Urinary bladder (tissue), 4 donors: Measurements from ENCODE around the gene PKP4. TPM values are rescaled to one million over a fixed set of nuclear protein-coding genes. Genes with fewer than 3 reads are reported as not detected.

ENCODE experiments used
- DNase-seq: peaks from one replicate; pipeline ENCODE4 v3.0.0-alpha.2; 2015; ENCODE audit errors: extremely low spot score
- H3K27ac ChIP-seq: one replicate; pipeline ENCODE4 v1.5.1; 2013; ENCODE audit warnings: low read depth, mild to moderate bottlenecking, moderate library complexity
- H3K36me3 ChIP-seq: one replicate; pipeline ENCODE4 v1.6.1; 2013; ENCODE audit warnings: mild to moderate bottlenecking, moderate library complexity; ENCODE audit not compliant: insufficient read depth
- H3K4me1 ChIP-seq: one replicate; pipeline ENCODE4 v1.6.1; 2013; ENCODE audit warnings: mild to moderate bottlenecking, moderate library complexity; ENCODE audit not compliant: insufficient read depth
- H3K4me3 ChIP-seq: one replicate; pipeline ENCODE4 v1.5.1; 2013; ENCODE audit warnings: low read depth, low read length
- WGBS: extraction: QIAGEN DNeasy Blood & Tissue Kit; methylation state at CpG from one replicate; pipeline ENCODE4 v1.1.7; 2013; 5-methylcytosine and 5-hydroxymethylcytosine counted together
- polyA plus RNA-seq: library from polyadenylated mRNA; stranded (reverse); fragments of 200-250 nt; gene quantifications from one replicate; pipeline ENCODE4 v1.2.3, GENCODE V29; 2013
- total RNA-seq: library from RNA; depleted of rRNA; stranded (reverse); fragments of >200 nt; gene quantifications from one replicate; pipeline ENCODE4 v1.2.3, GENCODE V29; 2014
- donor health status: healthy with polysubstance abuse.
- donor health status: healthy.

The PKP4 gene
- total and polyA plus RNA-seq, 2 donors, result 23.7 to 83.4 TPM

DNA sequence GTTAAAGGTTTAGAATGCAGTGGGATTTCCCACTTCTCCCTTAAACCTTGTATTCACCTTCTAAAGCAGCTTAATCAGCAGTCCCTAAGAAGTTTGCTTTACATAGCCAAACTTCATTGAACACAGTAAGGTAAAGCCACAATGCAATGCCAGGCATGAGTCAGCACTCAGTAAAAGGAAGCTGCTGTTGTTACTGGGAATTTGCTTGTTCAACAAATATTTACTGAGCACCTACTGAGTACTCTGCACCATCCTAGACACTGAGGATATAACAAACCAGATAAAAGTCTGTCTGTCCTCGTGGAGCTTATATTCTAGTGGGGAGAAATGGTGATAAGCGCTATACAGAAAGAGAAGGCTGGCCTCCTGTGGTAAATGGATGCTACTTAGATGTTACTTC is 162.7 kb downstream of the PKP4 start:
- Histone ChIP-seq H3K36me3 (peaks cover 3% of the 10 kb centered on the region), H3K4me1 (no peaks in the 10 kb centered on the region), H3K4me3 (no peak overlapping the region), H3K27ac (no peak overlapping the region)
- DNase-seq, result no peak
- WGBS, result 90% methylated on average over 2 of the region's 2 CpGs

DNA sequence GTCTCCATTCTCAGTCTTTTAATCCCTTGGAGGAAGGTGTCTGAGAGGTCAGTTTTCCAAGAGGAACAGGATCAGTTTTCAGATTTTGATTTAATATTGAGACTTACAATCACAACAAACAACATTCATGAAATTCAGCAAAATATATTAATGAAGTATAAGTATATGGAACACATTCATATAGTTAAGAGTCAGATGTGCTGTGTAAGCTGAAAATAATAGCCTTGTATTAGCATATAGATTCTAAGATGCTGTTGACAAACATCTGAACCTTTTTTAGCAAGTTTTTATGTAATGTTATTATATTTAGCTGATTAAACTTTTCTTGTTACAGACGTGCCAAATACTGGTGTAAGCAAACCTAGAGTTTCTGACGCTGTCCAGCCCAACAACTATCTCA is 163.9 kb downstream of the PKP4 start:
- DNase-seq, result no peak
- Histone ChIP-seq H3K36me3 (peaks cover 3% of the 10 kb centered on the region), H3K4me3 (no peak overlapping the region), H3K4me1 (no peaks in the 10 kb centered on the region), H3K27ac (no peak overlapping the region)
- 61% methylated on average over 2 of the region's 2 CpGs for WGBS

DNA sequence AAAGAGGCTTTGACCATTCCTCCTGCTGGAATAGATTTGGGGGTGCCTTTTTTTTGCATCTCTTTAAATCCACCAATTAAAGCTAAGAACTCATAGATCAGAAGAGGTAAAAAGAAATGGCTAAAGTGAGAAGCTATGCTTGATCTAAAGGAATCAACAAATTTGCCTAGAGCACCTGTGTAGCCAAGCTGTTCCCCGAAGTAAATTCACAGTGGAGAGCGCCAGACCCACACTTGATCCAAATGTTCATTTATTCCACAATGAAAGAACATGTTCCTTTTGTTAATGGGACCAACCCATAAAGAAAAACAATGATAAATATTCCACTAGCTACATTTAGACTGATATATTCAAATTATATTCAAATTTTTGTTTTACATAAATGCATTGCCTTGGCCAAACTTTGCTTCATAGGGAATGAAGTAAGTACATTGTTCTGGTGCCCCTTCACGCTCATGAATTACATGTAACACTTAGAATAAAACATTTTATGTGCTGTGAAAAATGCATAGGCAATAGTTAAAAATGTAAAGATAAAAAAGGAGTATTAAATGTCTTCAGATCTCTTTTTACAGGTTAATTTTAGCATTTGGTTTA is 167.4 kb downstream of the PKP4 start:
- Histone ChIP-seq H3K4me1 (no peaks in the 10 kb centered on the region), H3K4me3 (no peak overlapping the region), H3K27ac (no peak overlapping the region), H3K36me3 (peaks cover 3% of the 10 kb centered on the region)
- no peak for DNase-seq
- WGBS, result 98% methylated on average over 3 of the region's 3 CpGs

DNA sequence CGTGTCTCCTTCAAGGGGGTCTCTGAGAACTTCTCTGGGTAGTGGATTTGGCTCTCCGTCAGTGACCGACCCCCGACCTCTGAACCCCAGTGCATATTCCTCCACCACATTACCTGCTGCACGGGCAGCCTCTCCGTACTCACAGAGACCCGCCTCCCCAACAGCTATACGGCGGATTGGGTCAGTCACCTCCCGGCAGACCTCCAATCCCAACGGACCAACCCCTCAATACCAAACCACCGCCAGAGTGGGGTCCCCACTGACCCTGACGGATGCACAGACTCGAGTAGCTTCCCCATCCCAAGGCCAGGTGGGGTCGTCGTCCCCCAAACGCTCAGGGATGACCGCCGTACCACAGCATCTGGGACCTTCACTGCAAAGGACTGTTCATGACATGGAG is 168.2 kb downstream of the PKP4 start:
- no peak for DNase-seq
- 96% methylated on average over 19 of the region's 19 CpGs for WGBS
- no peak overlapping the region for H3K4me3 ChIP-seq
- no peaks in the 10 kb centered on the region for H3K4me1 ChIP-seq
- H3K36me3 ChIP-seq, result peaks cover 1% of the 10 kb centered on the region
- H3K27ac ChIP-seq, result no peak overlapping the region

DNA sequence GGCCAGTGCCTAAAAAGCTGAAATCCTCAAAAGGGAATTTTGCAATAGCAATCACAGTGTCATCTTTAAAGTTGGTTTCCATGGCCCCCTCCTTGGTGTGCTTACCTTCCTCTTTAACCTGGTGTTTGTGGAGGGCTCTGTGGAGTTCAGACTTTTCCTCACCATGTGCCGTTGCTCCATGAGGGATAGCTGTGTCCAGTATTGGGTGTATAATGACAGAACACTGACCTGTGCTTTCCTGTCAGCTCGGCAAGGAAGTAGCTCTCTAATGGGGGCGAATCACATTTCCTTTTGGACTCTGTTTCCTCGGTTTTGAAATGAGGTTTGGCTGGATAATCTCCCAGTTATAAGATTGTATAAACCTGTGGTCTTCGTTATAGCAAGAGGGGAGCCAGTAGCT is 172.4 kb downstream of the PKP4 start:
- Histone ChIP-seq H3K36me3 (peaks cover 2% of the 10 kb centered on the region), H3K27ac (no peak overlapping the region), H3K4me1 (no peaks in the 10 kb centered on the region), H3K4me3 (no peak overlapping the region)
- WGBS, result 69% methylated on average over 5 of the region's 5 CpGs
- DNase-seq, result no peak

DNA sequence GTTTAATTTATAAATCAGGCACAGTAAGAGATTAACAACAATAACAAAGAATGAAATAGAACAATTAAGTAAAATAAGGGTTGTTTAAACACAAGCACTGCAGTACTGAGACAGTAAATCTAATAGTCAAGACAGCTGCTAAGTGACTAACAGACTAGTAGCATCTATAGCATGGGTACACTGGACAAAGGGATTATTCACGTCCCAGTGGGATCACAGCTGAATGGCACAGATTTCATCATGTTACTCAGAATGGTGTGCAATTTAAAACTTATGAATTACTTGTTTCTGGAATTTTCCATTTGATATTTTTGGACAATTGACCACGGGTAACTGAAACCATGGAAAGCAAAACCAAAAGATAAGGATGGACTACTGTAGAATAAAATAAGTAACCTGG is 176.5 kb downstream of the PKP4 start:
- WGBS, result 92% methylated on average over 2 of the region's 2 CpGs
- peaks cover 2% of the 10 kb centered on the region for H3K36me3 ChIP-seq
- no peak overlapping the region for H3K4me3 ChIP-seq
- H3K27ac ChIP-seq, result no peak overlapping the region
- no peak for DNase-seq
- no peaks in the 10 kb centered on the region for H3K4me1 ChIP-seq

DNA sequence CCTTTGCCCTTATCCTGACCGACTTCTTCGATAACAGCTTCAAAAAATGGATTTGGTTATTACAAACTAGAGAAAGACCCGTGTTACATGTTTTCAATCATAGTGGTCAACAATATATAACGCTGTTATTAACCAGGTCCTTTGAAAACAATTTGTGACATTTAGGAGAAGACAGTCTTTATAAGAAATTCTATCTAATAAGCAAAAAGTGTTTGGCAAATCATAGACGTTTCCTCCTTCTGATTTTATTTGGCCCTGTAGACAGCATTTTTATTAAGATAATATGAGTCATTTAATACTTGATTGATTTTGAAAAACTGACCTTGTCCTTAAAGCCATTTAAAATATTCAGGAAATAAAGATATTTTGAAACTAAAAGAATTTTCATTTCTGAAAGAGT is 177.9 kb downstream of the PKP4 start:
- WGBS, result 89% methylated on average over 5 of the region's 5 CpGs
- no peak for DNase-seq
- no peaks in the 10 kb centered on the region for H3K4me1 ChIP-seq
- peaks cover 4% of the 10 kb centered on the region for H3K36me3 ChIP-seq
- no peak overlapping the region for H3K4me3 ChIP-seq
- H3K27ac ChIP-seq, result no peak overlapping the region

DNA sequence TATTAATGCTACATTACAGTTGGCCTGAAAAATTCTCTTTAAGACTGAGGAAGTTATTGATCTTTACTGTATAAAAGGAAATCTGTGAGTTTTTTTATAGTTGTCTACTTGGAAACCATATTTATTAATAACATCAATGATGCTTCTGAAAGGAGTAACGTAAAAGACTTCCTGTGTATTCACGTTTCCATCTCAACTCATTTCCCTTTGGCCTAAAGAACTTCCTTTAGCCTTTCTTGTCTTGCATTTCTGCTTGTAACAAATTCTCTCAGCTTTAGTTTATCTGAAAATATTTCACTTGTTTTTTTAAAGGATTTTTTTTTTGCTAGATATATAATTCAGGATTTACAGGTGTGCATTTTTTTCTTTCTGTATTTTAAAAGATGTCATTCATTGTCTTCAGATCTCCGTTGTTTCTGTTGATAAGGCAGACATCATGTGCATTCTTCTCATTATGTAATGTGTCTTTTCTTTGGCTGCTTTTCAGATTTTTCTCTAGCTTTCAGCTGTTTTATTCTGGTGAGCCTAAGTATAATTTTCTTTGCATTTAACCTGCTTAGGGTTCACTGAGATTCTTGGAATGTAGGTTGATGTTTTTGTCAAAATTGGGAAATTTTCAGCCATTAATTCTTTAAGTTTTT is 179.3 kb downstream of the PKP4 start:
- Histone ChIP-seq H3K4me1 (no peaks in the 10 kb centered on the region), H3K36me3 (peaks cover 4% of the 10 kb centered on the region), H3K27ac (no peak overlapping the region), H3K4me3 (no peak overlapping the region)
- no peak for DNase-seq
- 69% methylated on average over 3 of the region's 3 CpGs for WGBS

DNA sequence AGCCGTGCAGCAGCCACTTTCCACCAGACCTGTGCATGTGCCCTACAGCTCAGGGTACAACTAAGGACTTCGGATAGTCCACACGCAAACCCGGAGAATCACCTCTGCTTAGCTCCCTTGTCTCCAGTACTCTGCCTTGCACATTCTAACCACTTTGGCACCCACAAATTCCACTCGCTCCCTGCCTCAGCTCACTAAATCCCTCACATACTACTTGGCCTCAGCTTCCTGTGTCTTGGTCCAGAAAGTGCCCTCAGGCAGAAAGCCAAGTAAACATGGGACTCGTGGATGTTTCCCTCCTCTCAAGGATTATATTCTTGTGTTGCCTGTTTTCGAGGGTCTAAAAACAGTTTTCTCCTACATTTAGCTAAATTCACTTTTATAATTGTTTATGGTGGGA is 180.6 kb downstream of the PKP4 start:
- 71% methylated on average over 7 of the region's 7 CpGs for WGBS
- DNase-seq, result no peak
- Histone ChIP-seq H3K36me3 (peaks cover 3% of the 10 kb centered on the region), H3K4me1 (no peaks in the 10 kb centered on the region), H3K27ac (no peak overlapping the region), H3K4me3 (no peak overlapping the region)

DNA sequence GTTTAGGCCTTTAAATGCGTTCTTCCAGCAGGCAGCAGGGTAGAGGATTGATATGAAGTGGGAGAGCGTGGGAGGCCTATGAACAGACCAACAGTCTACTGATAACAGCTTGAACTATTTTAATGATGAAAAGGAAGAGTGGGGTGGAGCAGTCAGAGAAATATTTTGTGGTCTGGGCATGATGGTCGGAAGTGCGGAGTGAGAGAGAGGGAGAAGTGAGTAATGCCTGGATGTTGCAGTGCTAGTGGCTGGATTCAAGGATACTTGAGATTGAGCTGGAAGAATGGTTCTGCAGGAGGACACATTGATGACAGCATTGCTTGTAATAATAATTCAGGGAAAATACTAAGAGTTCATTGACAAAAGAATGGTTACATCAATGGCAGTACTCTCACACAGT is 187.4 kb downstream of the PKP4 start:
- DNase-seq, result no peak
- H3K4me3 ChIP-seq, result no peak overlapping the region
- H3K27ac ChIP-seq, result no peak overlapping the region
- H3K4me1 ChIP-seq, result no peaks in the 10 kb centered on the region
- 74% methylated on average over 4 of the region's 4 CpGs for WGBS
- no peaks in the 10 kb centered on the region for H3K36me3 ChIP-seq

DNA sequence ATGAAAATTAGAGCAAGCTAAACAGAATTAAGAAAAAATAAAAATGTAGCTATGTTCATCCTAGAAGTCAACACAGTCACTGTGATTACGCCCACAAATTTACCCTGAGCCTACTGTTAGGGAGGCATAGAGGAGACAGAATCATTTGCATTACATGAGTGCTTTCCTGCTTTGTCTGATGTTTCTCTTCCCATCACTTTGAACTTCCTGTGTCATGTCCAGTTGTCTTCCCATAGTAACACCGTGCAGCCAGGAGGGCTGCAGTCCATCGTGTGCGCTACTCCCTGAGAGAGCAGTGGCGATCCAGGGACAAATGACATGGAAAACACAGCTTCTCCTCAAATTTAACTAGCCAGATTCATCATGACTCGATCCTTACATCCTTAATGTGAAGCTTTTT is 188.5 kb downstream of the PKP4 start:
- no peak for DNase-seq
- H3K4me1 ChIP-seq, result no peaks in the 10 kb centered on the region
- no peak overlapping the region for H3K27ac ChIP-seq
- no peak overlapping the region for H3K4me3 ChIP-seq
- WGBS, result 92% methylated on average over 6 of the region's 6 CpGs
- no peaks in the 10 kb centered on the region for H3K36me3 ChIP-seq

DNA sequence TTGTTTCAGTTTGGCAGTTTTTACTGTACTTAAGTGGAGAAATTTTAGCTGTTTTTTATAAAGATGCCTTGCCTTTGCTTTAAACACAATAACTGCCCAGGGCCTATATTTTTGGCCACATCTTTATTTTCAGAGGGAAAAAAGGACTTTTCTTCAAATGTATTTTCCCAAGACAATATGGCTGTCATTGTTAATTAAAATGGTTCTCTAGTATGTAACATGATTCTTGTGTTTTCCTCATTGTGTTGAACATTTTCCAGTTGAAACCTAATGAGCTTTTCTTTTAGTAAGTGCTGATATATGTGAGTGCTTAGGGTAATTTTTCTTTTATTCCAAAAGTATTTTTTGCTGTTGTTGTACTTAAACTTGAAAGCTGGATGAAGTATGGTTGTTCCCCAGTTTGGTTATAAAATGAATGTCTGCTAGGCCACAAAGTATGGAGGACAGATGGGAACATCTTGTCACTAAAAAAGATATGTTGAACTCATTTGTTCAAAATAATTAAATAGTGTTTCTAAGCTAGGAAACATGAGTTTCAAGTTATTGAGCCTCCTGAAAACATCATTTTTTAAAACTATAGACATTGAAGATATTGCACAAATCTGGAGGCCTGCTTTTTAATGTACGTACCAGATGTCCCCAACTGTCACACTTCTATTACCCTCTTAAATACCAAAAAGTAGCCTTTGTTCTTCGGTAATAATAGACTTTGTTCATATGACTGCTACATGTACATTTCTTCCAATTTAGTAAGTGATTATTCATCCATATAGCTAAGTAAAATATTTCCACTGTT is 190.9 kb downstream of the PKP4 start:
- WGBS, result 95% methylated on average over 2 of the region's 2 CpGs
- Histone ChIP-seq H3K36me3 (no peaks in the 10 kb centered on the region), H3K4me1 (no peaks in the 10 kb centered on the region), H3K4me3 (no peak overlapping the region), H3K27ac (no peak overlapping the region)
- no peak for DNase-seq

DNA sequence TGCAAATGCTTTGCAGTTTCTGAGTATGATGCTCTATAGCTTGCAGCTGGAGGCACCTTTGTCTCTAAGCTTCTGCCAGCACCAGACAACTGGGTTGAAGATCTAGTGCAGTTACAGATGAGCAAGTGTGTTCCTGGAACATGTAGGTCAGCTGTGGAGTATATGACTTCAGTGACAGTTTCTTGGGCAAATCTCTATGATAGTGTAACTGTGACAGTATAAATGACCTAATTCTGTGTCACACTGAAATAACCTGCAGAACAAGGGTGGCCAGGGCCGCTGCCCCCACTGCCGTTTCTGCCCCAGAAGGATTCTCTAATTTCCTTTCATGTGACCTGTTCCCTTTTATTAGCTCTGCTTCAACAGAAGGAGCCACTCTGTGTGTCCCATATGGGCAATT is 193.1 kb downstream of the PKP4 start:
- no peak overlapping the region for H3K27ac ChIP-seq
- H3K4me3 ChIP-seq, result no peak overlapping the region
- DNase-seq, result no peak
- no peaks in the 10 kb centered on the region for H3K36me3 ChIP-seq
- WGBS, result 63% methylated on average over 2 of the region's 2 CpGs
- no peaks in the 10 kb centered on the region for H3K4me1 ChIP-seq

DNA sequence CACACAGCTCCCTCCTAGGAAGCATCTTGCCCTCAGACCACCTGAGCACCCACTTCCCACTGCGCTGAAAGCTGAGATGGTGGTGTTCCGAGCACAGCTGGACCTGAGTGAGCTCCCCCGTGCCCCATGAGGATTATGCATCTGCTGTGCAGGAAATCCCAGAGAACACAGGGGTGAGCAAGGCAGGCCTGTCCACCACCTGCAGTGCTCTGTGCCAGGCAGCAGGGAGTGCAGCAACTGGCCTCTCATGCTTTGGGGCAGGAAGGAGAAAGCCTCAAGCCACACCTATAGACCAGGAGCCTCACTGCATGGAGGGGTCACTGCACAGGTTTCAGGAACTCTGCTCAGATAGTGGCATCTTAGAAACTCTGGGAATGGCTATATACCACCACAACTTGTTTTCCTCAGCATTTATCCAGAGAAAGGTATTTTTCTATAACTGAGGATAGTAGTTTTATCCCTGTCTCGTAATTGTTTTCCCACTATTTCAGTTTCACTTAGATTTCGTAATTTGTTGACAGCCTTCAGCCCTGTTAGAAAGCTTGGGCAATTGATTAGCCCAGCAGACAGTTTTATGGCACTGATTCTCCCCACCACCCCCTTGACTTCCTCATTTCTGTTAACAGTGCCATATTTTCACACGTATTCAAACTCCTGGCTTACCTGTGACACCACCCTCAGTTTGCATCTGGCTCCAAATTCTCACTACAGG is 194.1 kb downstream of the PKP4 start:
- Histone ChIP-seq H3K4me3 (no peak overlapping the region), H3K36me3 (no peaks in the 10 kb centered on the region), H3K4me1 (no peaks in the 10 kb centered on the region), H3K27ac (no peak overlapping the region)
- 92% methylated on average over 6 of the region's 6 CpGs for WGBS
- DNase-seq, result no peak
